ENCODE measurements around the gene KIF27.
"Not testable (repeated sequence)": the region's sequence is repeated elsewhere in the genome, so short reads cannot be mapped to it uniquely, and the experiment has no call there.

Gene KIF27

GRCh38 chr9:83817356-83818278, 103.6 kb downstream of the KIF27 start, which contains the start of gene GKAP1:
Gene GKAP1 (minus strand): TSS chr9:83817769. CDS start chr9:83806517, 11,252 bp downstream.
- peak; percentile 45 for DNase-seq (ENCODE audit: insufficient read length)
- FAIRE-seq: peak; percentile 81

- FAIRE-seq; DNase-seq (ENCODE audit: insufficient read length): not testable (repeated sequence)
Measured at GRCh38 chr9:83817011-83817355, 104.2 kb downstream of the KIF27 start.

GRCh38 chr9:83815120-83815519, 106.1 kb downstream of the KIF27 start:
- DNase-seq (ENCODE audit: insufficient read length): not testable (repeated sequence)
- FAIRE-seq: peak; percentile 14

GRCh38 chr9:83809213-83809612, 112.0 kb downstream of the KIF27 start:
- peak; percentile 86 for FAIRE-seq
- DNase-seq (ENCODE audit: insufficient read length): not testable (repeated sequence)

GRCh38 chr9:83804454-83804853, 116.8 kb downstream of the KIF27 start:
- not testable (repeated sequence) for DNase-seq (ENCODE audit: insufficient read length)

GRCh38 chr9:83803941-83804340, 117.3 kb downstream of the KIF27 start:
- not testable (repeated sequence) for FAIRE-seq; DNase-seq (ENCODE audit: insufficient read length)

More at GRCh38 chr9:83804454-83804853, 116.8 kb downstream of the KIF27 start:
- FAIRE-seq: not testable (repeated sequence)

GRCh38 chr9:83800236-83801033, 120.8 kb downstream of the KIF27 start:
- FAIRE-seq: no peak
- no peak for TF ChIP-seq POLR2AphosphoS5 (IDR thresholded peaks at IDR 0.05; ENCODE audit: low read depth, low read length)
- no peak for TF ChIP-seq TAF1 (IDR thresholded peaks at IDR 0.05; ENCODE audit: borderline replicate concordance, low read depth, low read length)
- TF ChIP-seq POLR2A (IDR thresholded peaks at IDR 0.05; ENCODE audit: low read depth, low read length): no peak
- no peak for DNase-seq (ENCODE audit: insufficient read length)

- TF ChIP-seq POLR2A (IDR thresholded peaks at IDR 0.05; ENCODE audit: low read depth, low read length) (no peak), TAF1 (IDR thresholded peaks at IDR 0.05; ENCODE audit: borderline replicate concordance, low read depth, low read length) (no peak), POLR2AphosphoS5 (IDR thresholded peaks at IDR 0.05; ENCODE audit: low read depth, low read length) (no peak)
- DNase-seq (ENCODE audit: insufficient read length) (no peak), FAIRE-seq (no peak)
Measured at GRCh38 chr9:83794051-83794450, 127.2 kb downstream of the KIF27 start.

GRCh38 chr9:83792746-83793145, 128.5 kb downstream of the KIF27 start:
- no peak for FAIRE-seq
- TF ChIP-seq TAF1 (IDR thresholded peaks at IDR 0.05; ENCODE audit: borderline replicate concordance, low read depth, low read length): no peak
- no peak for TF ChIP-seq POLR2AphosphoS5 (IDR thresholded peaks at IDR 0.05; ENCODE audit: low read depth, low read length)
- TF ChIP-seq POLR2A (IDR thresholded peaks at IDR 0.05; ENCODE audit: low read depth, low read length): no peak
- no peak for DNase-seq (ENCODE audit: insufficient read length)

All from GM12892 (cell line).